GM23338 (cell line): Measurements from ENCODE around the gene TLCD4. TPM values are rescaled to one million over a fixed set of nuclear protein-coding genes. Genes with fewer than 3 reads are reported as not detected.

ENCODE experiments used
- ATAC-seq: fragments of 200-7000 bp; cut with Tn5 transposase; 3 replicates; pipeline ENCODE4 v1.9.1; 2020
- DNase-seq: peaks from one replicate; pipeline ENCODE4 v3.0.0-alpha.2; 2015; ENCODE audit warnings: low spot score
- H2AFZ ChIP-seq: fragments of 200-600 bp; sonication (generic); 2 replicates; pipeline ENCODE4 v1.8.0; 2016; ENCODE audit warnings: antibody characterized with exemption, mild to moderate bottlenecking, moderate library complexity
- H3F3A ChIP-seq: fragments of 200-600 bp; sonication (generic); replicated peaks from 2 replicates; pipeline ENCODE4 v1.8.0; 2017; ENCODE audit warnings: antibody characterized with exemption, mixed run types, low read depth
- H3K27ac ChIP-seq: fragments of 200-600 bp; sonication (generic); 2 replicates; pipeline ENCODE4 v1.6.1; 2016; ENCODE audit warnings: low read depth
- H3K27me3 ChIP-seq: fragments of 200-600 bp; sonication (generic); 2 replicates; pipeline ENCODE4 v1.8.0; 2016; ENCODE audit warnings: mild to moderate bottlenecking, mixed run types, moderate library complexity; ENCODE audit not compliant: insufficient read depth
- H3K36me3 ChIP-seq: fragments of 200-600 bp; sonication (generic); 2 replicates; pipeline ENCODE4 v1.8.0; 2016; ENCODE audit warnings: mild to moderate bottlenecking; ENCODE audit not compliant: insufficient read depth
- H3K4me1 ChIP-seq: fragments of 200-600 bp; sonication (generic); 2 replicates; pipeline ENCODE4 v1.8.0; 2016; ENCODE audit warnings: mild to moderate bottlenecking, moderate library complexity; ENCODE audit not compliant: insufficient read depth
- H3K4me2 ChIP-seq: fragments of 200-600 bp; sonication (generic); 2 replicates; pipeline ENCODE4 v1.7.1; 2017; ENCODE audit warnings: mixed run types
- H3K4me3 ChIP-seq: fragments of 200-600 bp; sonication (generic); 2 replicates; pipeline ENCODE4 v1.6.1; 2016; ENCODE audit warnings: mixed run types
- H3K79me2 ChIP-seq: fragments of 200-600 bp; sonication (generic); replicated peaks from 2 replicates; pipeline ENCODE4 v1.8.0; 2017; ENCODE audit warnings: mild to moderate bottlenecking; ENCODE audit not compliant: insufficient read depth
- H3K9me2 ChIP-seq: fragments of 200-600 bp; sonication (generic); 2 replicates; pipeline ENCODE4 v1.8.0; 2017; ENCODE audit not compliant: insufficient read depth
- H4K20me1 ChIP-seq: fragments of 200-600 bp; sonication (generic); replicated peaks from 2 replicates; pipeline ENCODE4 v1.8.0; 2017; ENCODE audit warnings: mild to moderate bottlenecking; ENCODE audit not compliant: insufficient read depth
- H3K27ac Mint-ChIP-seq: 2 replicates; pipeline ENCODE4 v1.8.0; 2020; ENCODE audit warnings: inconsistent platforms, mild to moderate bottlenecking, moderate library complexity, mixed read lengths
- H3K27me3 Mint-ChIP-seq: 3 replicates; pipeline ENCODE4 v1.8.0; 2022; ENCODE audit warnings: low read depth, mild to moderate bottlenecking, moderate library complexity, mixed read lengths, inconsistent platforms; ENCODE audit not compliant: insufficient read depth, poor library complexity
- H3K36me3 Mint-ChIP-seq: 3 replicates; pipeline ENCODE4 v1.8.0; 2021; ENCODE audit warnings: low read depth, mild to moderate bottlenecking, inconsistent platforms, moderate library complexity, mixed read lengths
- H3K4me1 Mint-ChIP-seq: 3 replicates; pipeline ENCODE4 v1.8.0; 2020; ENCODE audit warnings: mild to moderate bottlenecking, inconsistent platforms, mixed read lengths
- H3K4me3 Mint-ChIP-seq: 3 replicates; pipeline ENCODE4 v1.8.0; 2021; ENCODE audit warnings: moderate library complexity, mild to moderate bottlenecking, inconsistent platforms, mixed read lengths
- H3K9me3 Mint-ChIP-seq: 3 replicates; pipeline ENCODE4 v1.8.0; 2020; ENCODE audit warnings: moderate library complexity, mild to moderate bottlenecking, inconsistent platforms, mixed read lengths
- CREB1 ChIP-seq: fragments of 250-450 bp; sonication (Bioruptor Pico); IDR thresholded peaks from 2 replicates; pipeline ENCODE4 v1.5.0; 2020; ENCODE audit warnings: low read depth, mild to moderate bottlenecking, moderate library complexity
- ETS1 ChIP-seq: IDR thresholded peaks from 2 replicates; pipeline ENCODE4 v1.6.1; 2016; ENCODE audit warnings: antibody characterized with exemption
- EZH2 ChIP-seq: fragments of 200-600 bp; sonication (generic); IDR thresholded peaks from one replicate; pipeline ENCODE4 v1.8.0; 2017; ENCODE audit warnings: antibody characterized with exemption, mild to moderate bottlenecking, low read depth; ENCODE audit not compliant: unreplicated experiment
- EZH2phosphoT487 ChIP-seq: fragments of 200-600 bp; sonication (generic); IDR thresholded peaks from one replicate; pipeline ENCODE4 v1.8.1; 2018; ENCODE audit warnings: antibody characterized with exemption; ENCODE audit not compliant: unreplicated experiment
- STAT1 ChIP-seq: IDR thresholded peaks from one replicate; pipeline ENCODE4 v1.6.1; 2016; ENCODE audit warnings: antibody characterized with exemption; ENCODE audit not compliant: unreplicated experiment
- ZNF462 ChIP-seq: fragments of 250-450 bp; sonication (Bioruptor Pico); IDR thresholded peaks from 2 replicates; pipeline ENCODE4 v1.5.0; 2020; ENCODE audit warnings: mild to moderate bottlenecking, moderate library complexity
- polyA plus RNA-seq: library from polyadenylated mRNA; unstranded; fragments of >200 nt; fragmentation: Nextera tagmentation; extraction: Ambion mirVana; gene quantifications from 2 replicates; pipeline ENCODE4 v1.2.1, GENCODE V29; 2016
- total RNA-seq: library from RNA; depleted of rRNA; stranded (reverse); fragments of >200 nt; shearing (Covaris generic); gene quantifications from 2 replicates; pipeline ENCODE4 v1.2.3, GENCODE V29; 2014

The TLCD4 gene
- total and polyA plus RNA-seq, 2 experiments from 2014 or later: 3.5 to 4.2 TPM

- TF ChIP-seq ZNF462 (CRISPR knock-in tag) (no peak), STAT1 (no peak), EZH2phosphoT487 (no peak), EZH2 (no peak)
These were observed 21.9 kb downstream of the TLCD4 start (continued) for GRCh38 chr1:95139039-95139438.

- H3K27ac ChIP-seq: no peak overlapping the region
- no peaks in the 10 kb centered on the region for H3K36me3 ChIP-seq
- H3K4me2 ChIP-seq: no peak overlapping the region
- no peaks in the 10 kb centered on the region for H3K27me3 ChIP-seq
- H3K9me2 ChIP-seq: no peaks in the 10 kb centered on the region; the same call in 1 of the 2 replicates
- no peak for DNase-seq
- Mint-ChIP-seq H3K27me3 (no peaks in the 10 kb centered on the region), H3K4me3 (no peak overlapping the region), H3K9me3 (no peaks in the 10 kb centered on the region), H3K4me1 (peaks cover 8% of the 10 kb centered on the region), H3K36me3 (no peaks in the 10 kb centered on the region), H3K27ac (no peak overlapping the region)
- no peaks in the 10 kb centered on the region for H3K4me1 ChIP-seq
- no peak for ATAC-seq
- H3F3A ChIP-seq: no peaks in the 10 kb centered on the region
- H3K4me3 ChIP-seq: no peak overlapping the region
- H2AFZ ChIP-seq: no peak overlapping the region
- H4K20me1 ChIP-seq: no peaks in the 10 kb centered on the region
- no peaks in the 10 kb centered on the region for H3K79me2 ChIP-seq
- TF ChIP-seq ETS1 (no peak), CREB1 (CRISPR knock-in tag) (no peak), EZH2 (no peak), EZH2phosphoT487 (no peak), ZNF462 (CRISPR knock-in tag) (no peak)
These were observed 23.6 kb downstream of the TLCD4 start for GRCh38 chr1:95140791-95141190.
